Endothelial cell of umbilical vein (primary cell): ENCODE results near the gene INTS4. TPM values are rescaled to one million over a fixed set of nuclear protein-coding genes. Genes with fewer than 3 reads are reported as not detected.

Source experiments
- BruUV-seq: library from RNA; stranded (reverse); fragments of 400-500 nt; replicated peaks from 2 replicates; lab custom pipeline; 2021; lab: Mats Ljungman, UMichigan
- CTCF ChIA-PET: fragments of 300-600, 350-600 bp; sonication (Branson Sonifier 250); formaldehyde crosslinking; loops from one replicate; lab custom pipeline; 2021; ENCODE audit warnings: antibody characterized with exemption, inconsistent platforms; lab: Charles Lee
- POLR2A ChIA-PET: fragments of 300-600, 350-600 bp; sonication (Branson Sonifier 250); formaldehyde crosslinking; loops from one replicate; lab custom pipeline; 2021; ENCODE audit warnings: antibody characterized with exemption, inconsistent platforms; lab: Charles Lee
- DNase-seq: peaks from one replicate; pipeline ENCODE4 v3.0.0-alpha.2; 2011; ENCODE audit warnings: low read depth, low spot score
- FAIRE-seq: peaks from 2 replicates; lab custom pipeline; 2011; peaks lifted over from hg19 to GRCh38; lab: Jason Lieb, UNC
- H2AFZ ChIP-seq: 2 replicates; pipeline ENCODE4 v1.6.0; 2012; ENCODE audit warnings: low read depth, low read length, control low read depth, inconsistent platforms
- H3K27ac ChIP-seq: 2 replicates; pipeline ENCODE4 v1.5.1; 2011; ENCODE audit warnings: low read depth, mild to moderate bottlenecking, control low read depth, low read length, moderate library complexity; ENCODE audit not compliant: insufficient read depth
- H3K27me3 ChIP-seq, 2 experiments: 2 replicates each; pipeline versions ENCODE4 v1.6.0 to v1.6.1; 2011; ENCODE audit warnings: low read length in 2 of 2, mixed read lengths in 1 of 2; ENCODE audit not compliant: control insufficient read depth in 2 of 2, insufficient read depth in 2 of 2
- H3K36me3 ChIP-seq, 2 experiments: 2 replicates in 1 of 2; 3 replicates in 1 of 2; pipeline ENCODE4 v1.5.1; 2011; ENCODE audit warnings: low read length in 2 of 2, mild to moderate bottlenecking in 1 of 2, moderate library complexity in 1 of 2; ENCODE audit not compliant: control insufficient read depth in 2 of 2, insufficient read depth in 2 of 2; ENCODE audit errors: extremely low read depth in 1 of 2
- H3K4me1 ChIP-seq: 3 replicates; pipeline ENCODE4 v1.5.1; 2011; ENCODE audit warnings: mild to moderate bottlenecking, low read length; ENCODE audit not compliant: control insufficient read depth, insufficient read depth; ENCODE audit errors: extremely low read depth
- H3K4me2 ChIP-seq: 2 replicates; pipeline ENCODE4 v1.6.1; 2011; ENCODE audit warnings: low read length, control low read depth, mixed read lengths; ENCODE audit not compliant: insufficient read depth
- H3K4me3 ChIP-seq, 3 experiments: fragments of 200-600 bp in 1 of 3; sonication (generic), shearing (Covaris generic) in 1 of 3; replicated peaks in 1 of 3; 2 replicates each; pipeline ENCODE4 v1.5.1; 2011 to 2016; ENCODE audit warnings: control low read depth in 3 of 3, low read length in 3 of 3, mild to moderate bottlenecking in 2 of 3, inconsistent platforms in 1 of 3, low read depth in 1 of 3, moderate library complexity in 1 of 3; ENCODE audit not compliant: insufficient read depth in 1 of 3
- H3K79me2 ChIP-seq: 2 replicates; pipeline ENCODE4 v1.6.0; 2012; ENCODE audit warnings: low read length, inconsistent platforms; ENCODE audit not compliant: control insufficient read depth, insufficient read depth
- H3K9ac ChIP-seq: replicated peaks from 2 replicates; pipeline ENCODE3; 2011; ENCODE audit warnings: low read length, control low read depth; ENCODE audit not compliant: insufficient read depth; ENCODE audit errors: extremely low read depth
- H3K9me1 ChIP-seq: replicated peaks from 3 replicates; pipeline ENCODE4 v1.6.0; 2011; ENCODE audit warnings: mild to moderate bottlenecking, low read length; ENCODE audit not compliant: control insufficient read depth, insufficient read depth; ENCODE audit errors: extremely low read depth
- H3K9me3 ChIP-seq: replicated peaks from 2 replicates; pipeline ENCODE4 v1.5.1; 2012; ENCODE audit warnings: low read length, inconsistent platforms; ENCODE audit not compliant: control insufficient read depth, insufficient read depth
- H4K20me1 ChIP-seq: replicated peaks from 2 replicates; pipeline ENCODE3; 2011; ENCODE audit warnings: mild to moderate bottlenecking, low read length; ENCODE audit not compliant: control insufficient read depth, insufficient read depth; ENCODE audit errors: extremely low read depth
- CTCF ChIP-seq, 2 donors: IDR thresholded peaks; 1 replicate in 1 of 2; 2 replicates in 1 of 2; pipeline ENCODE4 v1.5.1; 2011; ENCODE audit warnings: low read length in 2 of 2, mild to moderate bottlenecking in 2 of 2, moderate library complexity in 2 of 2, control low read depth in 1 of 2, inconsistent platforms in 1 of 2, low read depth in 1 of 2; ENCODE audit not compliant: insufficient read depth in 1 of 2; ENCODE audit errors: extremely low read depth in 1 of 2
- EZH2 ChIP-seq: IDR thresholded peaks from 2 replicates; pipeline ENCODE4 v1.6.1; 2012; ENCODE audit warnings: borderline replicate concordance, low read depth, mild to moderate bottlenecking, moderate library complexity, low read length, inconsistent platforms; ENCODE audit not compliant: severe bottlenecking
- FOS ChIP-seq: IDR thresholded peaks from 2 replicates; pipeline ENCODE4 v1.6.1; 2011; ENCODE audit warnings: mild to moderate bottlenecking, low read length, moderate library complexity, borderline replicate concordance; ENCODE audit not compliant: insufficient read depth
- GATA2 ChIP-seq: IDR thresholded peaks from 2 replicates; pipeline ENCODE4 v1.7.0; 2011; ENCODE audit warnings: low read depth, mild to moderate bottlenecking, moderate library complexity, mixed read lengths, low read length; ENCODE audit not compliant: insufficient read length, insufficient read depth
- JUN ChIP-seq: IDR thresholded peaks from 2 replicates; pipeline ENCODE4 v1.6.1; 2011; ENCODE audit warnings: borderline replicate concordance, low read depth; ENCODE audit not compliant: insufficient read length, insufficient read depth
- MAX ChIP-seq: IDR thresholded peaks from 2 replicates; pipeline ENCODE4 v1.6.1; 2011; ENCODE audit not compliant: insufficient read depth, insufficient read length
- MYC ChIP-seq: IDR thresholded peaks from one replicate; pipeline ENCODE4 v1.6.1; 2011; ENCODE audit warnings: mild to moderate bottlenecking, low read depth, low read length
- POLR2A ChIP-seq: IDR thresholded peaks from 2 replicates; pipeline ENCODE4 v1.6.1; 2012; ENCODE audit warnings: low read depth, mild to moderate bottlenecking, control low read depth, low read length
- POLR2AphosphoS5 ChIP-seq: IDR thresholded peaks from 2 replicates; pipeline ENCODE4 v1.6.1; 2012; ENCODE audit warnings: low read depth, mild to moderate bottlenecking, control low read depth, low read length, moderate library complexity; ENCODE audit not compliant: insufficient read depth
- dilution Hi-C: fragments of 300-500 bp; cut with MboI; formaldehyde crosslinking; loops from one replicate; pipeline ENCODE4 v1.15.0; 2019; ENCODE audit warnings: low sequenced_read_pairs; ENCODE audit not compliant: extremely low pct_ligation_motif_present
- intact Hi-C: fragments of 100-400 bp; cut with micrococcal nuclease; formaldehyde crosslinking; loops from one replicate; pipeline ENCODE4 v1.10.0; 2022
- polyA plus RNA-seq, 4 experiments: library from polyadenylated mRNA; depleted of rRNA in 3 of 4; stranded (reverse) in 3 of 4; unstranded in 1 of 4; fragments of >200 nt; gene quantifications; 2 replicates each; pipeline versions ENCODE4 v1.2.1 to v1.2.3, GENCODE V29; 2011 to 2012; ENCODE audit warnings: missing spikeins in 1 of 4
- total RNA-seq: library from RNA; stranded (reverse); gene quantifications from 2 replicates; pipeline ENCODE4 v1.2.3, GENCODE V29; 2021

Gene INTS4
- total and polyA plus RNA-seq, 2 donors (not counting 3 experiments of a cell fraction or from before 2014, with no cell fraction given) = 29.2 to 37.8 TPM

GRCh38 chr11:78039391-78039918, 45.0 kb upstream of the INTS4 start:
- POLR2A ChIA-PET = interaction anchor here (1.1 kb wide), 1 partner anchor 45 kb away, joined by 8 read pairs; the partner anchor contains the start of gene INTS4
- dilution Hi-C loops (no loop called here), intact Hi-C loops (no loop called here)
- no peaks in the 10 kb centered on the region for H3K27me3 ChIP-seq
- no peaks in the 10 kb centered on the region for H3K36me3 ChIP-seq
- no peaks in the 10 kb centered on the region for H3K79me2 ChIP-seq
- no peak for TF ChIP-seq MYC
- TF ChIP-seq JUN = no peak
- TF ChIP-seq CTCF (IDR thresholded peaks at IDR 0.05; ENCODE audit: extremely low read depth in 1 of 2, insufficient read depth in 1 of 2, low read depth in 1 of 2, low read length in 2 of 2) = no peak
- no peak for TF ChIP-seq MAX
- TF ChIP-seq GATA2 = no peak
- no peak for TF ChIP-seq FOS
- no peak for TF ChIP-seq POLR2A
- TF ChIP-seq EZH2 = no peak
- TF ChIP-seq POLR2AphosphoS5 = no peak
- FAIRE-seq (no peak), DNase-seq (no peak)
- H3K4me2 ChIP-seq = peak overlapping the region; percentile 89
- peaks cover 21% of the 10 kb centered on the region for H3K4me1 ChIP-seq
- peak overlapping the region; percentile 83 for H2AFZ ChIP-seq
- H3K27ac ChIP-seq = peak overlapping the region; percentile 92
- peak overlapping the region; percentile 75 for H3K9ac ChIP-seq
- H3K4me3 ChIP-seq = no peak overlapping the region
- no peaks in the 10 kb centered on the region for H3K9me3 ChIP-seq
- no TSS peak for BruUV-seq
- CTCF ChIA-PET = interaction anchor here (1.1 to 1.8 kb wide), 2 partner anchors 40 to 45 kb away, joined by 3 to 5 read pairs; partner anchors contain the start of gene INTS4
- no peaks in the 10 kb centered on the region for H4K20me1 ChIP-seq
- no peaks in the 10 kb centered on the region for H3K9me1 ChIP-seq
